ENCODE data around the gene NOS1AP.

NOS1AP gene

GRCh38 chr1:162189345-162189744 lies 119.9 kb downstream of the NOS1AP start:
- H3K9me3 ChIP-seq (ENCODE audit: control insufficient read depth, insufficient read depth, low read length): no peaks in the 10 kb centered on the region
- no peak overlapping the region for H3K4me3 ChIP-seq (ENCODE audit: low read length)
- no peak for DNase-seq (ENCODE audit: low read depth, low spot score)
- WGBS (ENCODE audit: insufficient coverage, insufficient read length): no CpG with 5 or more reads among the region's 1 CpG
- H3K36me3 ChIP-seq (ENCODE audit: control insufficient read depth, insufficient read depth, low read length): no peaks in the 10 kb centered on the region
- peaks cover 4% of the 10 kb centered on the region for H3K4me1 ChIP-seq (ENCODE audit: control insufficient read depth, insufficient read depth, low read length)
- no peak overlapping the region for H3K27ac ChIP-seq (ENCODE audit: low read length)
- H3K27me3 ChIP-seq (ENCODE audit: control insufficient read depth, insufficient read depth, low read length): no peaks in the 10 kb centered on the region

- DNase-seq (ENCODE audit: low read depth, low spot score): no peak
- Histone ChIP-seq H3K27me3 (ENCODE audit: control insufficient read depth, insufficient read depth, low read length) (no peaks in the 10 kb centered on the region), H3K36me3 (ENCODE audit: control insufficient read depth, insufficient read depth, low read length) (no peaks in the 10 kb centered on the region), H3K9me3 (ENCODE audit: control insufficient read depth, insufficient read depth, low read length) (no peaks in the 10 kb centered on the region), H3K27ac (ENCODE audit: low read length) (no peak overlapping the region), H3K4me1 (ENCODE audit: control insufficient read depth, insufficient read depth, low read length) (peaks cover 2% of the 10 kb centered on the region; the same call in 1 of the 2 replicates), H3K4me3 (ENCODE audit: low read length) (no peak overlapping the region)
- WGBS (ENCODE audit: insufficient coverage, insufficient read length): no CpG with 5 or more reads among the region's 3 CpGs
Observed at GRCh38 chr1:162191396-162192305, 122.2 kb downstream of the NOS1AP start.

- Histone ChIP-seq H3K9me3 (ENCODE audit: control insufficient read depth, insufficient read depth, low read length) (no peaks in the 10 kb centered on the region), H3K36me3 (ENCODE audit: control insufficient read depth, insufficient read depth, low read length) (no peaks in the 10 kb centered on the region), H3K4me3 (ENCODE audit: low read length) (no peak overlapping the region), H3K27ac (ENCODE audit: low read length) (no peak overlapping the region), H3K27me3 (ENCODE audit: control insufficient read depth, insufficient read depth, low read length) (no peaks in the 10 kb centered on the region), H3K4me1 (ENCODE audit: control insufficient read depth, insufficient read depth, low read length) (peaks cover 2% of the 10 kb centered on the region; the same call in 1 of the 2 replicates)
- DNase-seq (ENCODE audit: low read depth, low spot score): no peak
Observed at GRCh38 chr1:162192306-162192678, 122.8 kb downstream of the NOS1AP start.

- Histone ChIP-seq H3K4me3 (ENCODE audit: low read length) (no peak overlapping the region), H3K27me3 (ENCODE audit: control insufficient read depth, insufficient read depth, low read length) (no peaks in the 10 kb centered on the region), H3K4me1 (ENCODE audit: control insufficient read depth, insufficient read depth, low read length) (peaks cover 4% of the 10 kb centered on the region), H3K36me3 (ENCODE audit: control insufficient read depth, insufficient read depth, low read length) (no peaks in the 10 kb centered on the region), H3K27ac (ENCODE audit: low read length) (no peak overlapping the region), H3K9me3 (ENCODE audit: control insufficient read depth, insufficient read depth, low read length) (no peaks in the 10 kb centered on the region)
- no CpG with 5 or more reads among the region's 1 CpG for WGBS (ENCODE audit: insufficient coverage, insufficient read length)
- no peak for DNase-seq (ENCODE audit: low read depth, low spot score)
Observed at GRCh38 chr1:162192763-162193162, 123.3 kb downstream of the NOS1AP start.

- no peak overlapping the region for H3K27ac ChIP-seq (ENCODE audit: low read length)
- no peak overlapping the region for H3K4me3 ChIP-seq (ENCODE audit: low read length)
- no peaks in the 10 kb centered on the region for H3K27me3 ChIP-seq (ENCODE audit: control insufficient read depth, insufficient read depth, low read length)
- no peaks in the 10 kb centered on the region for H3K36me3 ChIP-seq (ENCODE audit: control insufficient read depth, insufficient read depth, low read length)
- DNase-seq (ENCODE audit: low read depth, low spot score): no peak
- no CpG with 5 or more reads among the region's 2 CpGs for WGBS (ENCODE audit: insufficient coverage, insufficient read length)
- peaks cover 6% of the 10 kb centered on the region for H3K4me1 ChIP-seq (ENCODE audit: control insufficient read depth, insufficient read depth, low read length)
- H3K9me3 ChIP-seq (ENCODE audit: control insufficient read depth, insufficient read depth, low read length): no peaks in the 10 kb centered on the region
Observed at GRCh38 chr1:162193221-162193620, 123.7 kb downstream of the NOS1AP start.

GRCh38 chr1:162193815-162194214 lies 124.3 kb downstream of the NOS1AP start:
- no peaks in the 10 kb centered on the region for H3K27me3 ChIP-seq (ENCODE audit: control insufficient read depth, insufficient read depth, low read length)
- no peaks in the 10 kb centered on the region for H3K9me3 ChIP-seq (ENCODE audit: control insufficient read depth, insufficient read depth, low read length)
- H3K27ac ChIP-seq (ENCODE audit: low read length): no peak overlapping the region
- WGBS (ENCODE audit: insufficient coverage, insufficient read length): no CpG with 5 or more reads among the region's 3 CpGs
- H3K36me3 ChIP-seq (ENCODE audit: control insufficient read depth, insufficient read depth, low read length): no peaks in the 10 kb centered on the region
- H3K4me3 ChIP-seq (ENCODE audit: low read length): no peak overlapping the region
- DNase-seq (ENCODE audit: low read depth, low spot score): no peak
- H3K4me1 ChIP-seq (ENCODE audit: control insufficient read depth, insufficient read depth, low read length): peaks cover 6% of the 10 kb centered on the region

- no peak overlapping the region for H3K27ac ChIP-seq (ENCODE audit: low read length)
- no peak overlapping the region for H3K4me3 ChIP-seq (ENCODE audit: low read length)
- H3K9me3 ChIP-seq (ENCODE audit: control insufficient read depth, insufficient read depth, low read length): no peaks in the 10 kb centered on the region
- no peaks in the 10 kb centered on the region for H3K27me3 ChIP-seq (ENCODE audit: control insufficient read depth, insufficient read depth, low read length)
- no CpG with 5 or more reads among the region's 4 CpGs for WGBS (ENCODE audit: insufficient coverage, insufficient read length)
- H3K4me1 ChIP-seq (ENCODE audit: control insufficient read depth, insufficient read depth, low read length): peaks cover 6% of the 10 kb centered on the region
- no peaks in the 10 kb centered on the region for H3K36me3 ChIP-seq (ENCODE audit: control insufficient read depth, insufficient read depth, low read length)
- no peak for DNase-seq (ENCODE audit: low read depth, low spot score)
Observed at GRCh38 chr1:162195567-162195966, 126.1 kb downstream of the NOS1AP start.

GRCh38 chr1:162196387-162196786 lies 126.9 kb downstream of the NOS1AP start:
- no CpG with 5 or more reads among the region's 4 CpGs for WGBS (ENCODE audit: insufficient coverage, insufficient read length)
- Histone ChIP-seq H3K4me3 (ENCODE audit: low read length) (no peak overlapping the region), H3K4me1 (ENCODE audit: control insufficient read depth, insufficient read depth, low read length) (peaks cover 5% of the 10 kb centered on the region), H3K27ac (ENCODE audit: low read length) (no peak overlapping the region), H3K36me3 (ENCODE audit: control insufficient read depth, insufficient read depth, low read length) (no peaks in the 10 kb centered on the region), H3K27me3 (ENCODE audit: control insufficient read depth, insufficient read depth, low read length) (no peaks in the 10 kb centered on the region), H3K9me3 (ENCODE audit: control insufficient read depth, insufficient read depth, low read length) (no peaks in the 10 kb centered on the region)
- no peak for DNase-seq (ENCODE audit: low read depth, low spot score)

- Histone ChIP-seq H3K4me3 (ENCODE audit: low read length) (no peak overlapping the region), H3K36me3 (ENCODE audit: control insufficient read depth, insufficient read depth, low read length) (no peaks in the 10 kb centered on the region), H3K4me1 (ENCODE audit: control insufficient read depth, insufficient read depth, low read length) (peaks cover 5% of the 10 kb centered on the region), H3K27me3 (ENCODE audit: control insufficient read depth, insufficient read depth, low read length) (no peaks in the 10 kb centered on the region), H3K9me3 (ENCODE audit: control insufficient read depth, insufficient read depth, low read length) (no peaks in the 10 kb centered on the region), H3K27ac (ENCODE audit: low read length) (no peak overlapping the region)
- no peak for DNase-seq (ENCODE audit: low read depth, low spot score)
- no CpG with 5 or more reads among the region's 8 CpGs for WGBS (ENCODE audit: insufficient coverage, insufficient read length)
Observed at GRCh38 chr1:162197041-162197531, 127.6 kb downstream of the NOS1AP start.

GRCh38 chr1:162197615-162198421 lies 128.3 kb downstream of the NOS1AP start:
- DNase-seq (ENCODE audit: low read depth, low spot score): no peak
- H3K4me3 ChIP-seq (ENCODE audit: low read length): no peak overlapping the region
- peaks cover 5% of the 10 kb centered on the region for H3K4me1 ChIP-seq (ENCODE audit: control insufficient read depth, insufficient read depth, low read length)
- H3K27me3 ChIP-seq (ENCODE audit: control insufficient read depth, insufficient read depth, low read length): no peaks in the 10 kb centered on the region
- H3K36me3 ChIP-seq (ENCODE audit: control insufficient read depth, insufficient read depth, low read length): no peaks in the 10 kb centered on the region
- no peak overlapping the region for H3K27ac ChIP-seq (ENCODE audit: low read length)
- no peaks in the 10 kb centered on the region for H3K9me3 ChIP-seq (ENCODE audit: control insufficient read depth, insufficient read depth, low read length)
- WGBS (ENCODE audit: insufficient coverage, insufficient read length): no CpG with 5 or more reads among the region's 13 CpGs

Data from iPS DF 6.9 (cell line).